ENCODE results near the gene MSMB. TPM values are rescaled to one million over a fixed set of nuclear protein-coding genes. Genes with fewer than 3 reads are reported as not detected.
"Not testable (repeated sequence)": the region's sequence is repeated elsewhere in the genome, so short reads cannot be mapped to it uniquely, and the experiment has no call there.

MSMB gene
- total RNA-seq, 1 experiment from 2014 or later: not detected

DNA sequence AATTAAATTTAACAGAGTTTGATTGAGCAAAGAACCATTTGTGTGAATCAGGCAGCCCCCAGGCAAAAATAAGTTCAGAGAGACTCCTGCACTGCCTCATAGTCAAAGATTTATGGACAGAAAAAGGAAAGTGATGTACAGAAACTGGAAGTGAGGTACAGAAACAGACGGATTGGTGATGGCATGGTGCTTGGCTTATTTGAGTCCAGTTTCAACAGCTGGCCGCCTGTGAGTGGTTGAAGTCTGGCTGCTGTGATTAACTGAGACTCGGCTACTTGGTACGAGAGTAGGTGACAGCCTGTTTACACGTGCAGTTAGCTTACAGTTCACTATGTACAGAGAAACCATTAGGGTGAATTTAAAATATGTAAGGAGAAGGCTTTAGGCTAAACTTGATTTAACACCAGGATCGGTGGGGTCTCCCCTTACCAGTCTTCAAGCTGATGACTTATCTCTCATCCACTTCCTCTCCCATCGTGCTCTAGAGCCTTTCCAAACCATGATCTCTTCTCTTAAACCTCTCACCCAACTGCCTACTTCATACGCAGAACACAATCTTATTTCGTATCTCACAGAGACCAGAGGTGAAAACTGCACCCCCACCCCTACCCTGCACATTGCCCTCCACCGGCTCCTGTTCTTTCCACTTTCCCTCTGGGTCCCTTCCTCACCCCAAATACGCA is 5.0 kb upstream of the MSMB start:
- H3K4me3 ChIP-seq: no peak overlapping the region
- H3K36me3 ChIP-seq: no peaks in the 10 kb centered on the region
- no peak for DNase-seq
- no peaks in the 10 kb centered on the region for H3K27me3 ChIP-seq
- no peaks in the 10 kb centered on the region for H3K9me3 ChIP-seq

DNA sequence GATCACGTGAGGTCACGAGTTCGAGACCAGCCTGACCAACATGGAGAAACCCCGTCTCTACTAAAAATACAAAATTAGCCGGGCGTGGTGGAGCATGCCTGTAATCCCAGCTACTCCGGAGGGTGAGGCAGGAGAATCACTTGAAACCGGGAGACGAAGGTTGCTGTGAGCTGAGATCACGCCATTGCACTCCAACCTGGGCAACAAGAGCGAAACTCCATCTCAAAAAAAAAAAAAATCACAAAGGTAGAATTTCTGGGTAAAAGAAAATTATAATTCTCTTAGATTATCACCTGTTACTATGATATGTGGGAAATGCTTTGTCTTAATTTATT is 3.4 kb upstream of the MSMB start:
- DNase-seq, H3K9me3 ChIP-seq, H3K4me3 ChIP-seq, H3K36me3 ChIP-seq, H3K27me3 ChIP-seq: not testable (repeated sequence)

GRCh38 chr10:46048152-46048551 is 2.1 kb upstream of the MSMB start:
- no peaks in the 10 kb centered on the region for H3K9me3 ChIP-seq

DNA sequence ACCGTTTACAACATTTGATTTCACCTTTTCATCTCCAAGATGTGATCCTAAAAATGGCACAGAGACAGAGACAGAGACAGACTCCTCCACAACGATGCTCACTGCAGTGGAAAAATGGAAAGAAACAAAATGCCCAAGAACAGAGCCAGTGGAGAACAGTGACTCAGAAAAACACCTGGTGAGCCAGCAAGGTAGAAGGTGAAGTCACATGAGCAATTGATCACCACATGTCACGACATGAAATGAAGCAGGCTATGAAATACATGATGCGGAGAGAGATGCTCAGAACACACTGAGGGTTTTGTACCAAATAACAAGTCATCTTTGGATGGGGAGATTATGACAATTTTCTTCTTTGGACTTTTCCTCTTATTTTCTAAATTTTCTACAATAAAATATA is 3.5 kb downstream of the MSMB start:
- Histone ChIP-seq H3K27me3 (no peaks in the 10 kb centered on the region), H3K4me3 (no peak overlapping the region), H3K36me3 (no peaks in the 10 kb centered on the region), H3K9me3 (no peaks in the 10 kb centered on the region)
- DNase-seq: no peak

More at GRCh38 chr10:46048152-46048551, 2.1 kb upstream of the MSMB start:
- DNase-seq: no peak
- Histone ChIP-seq H3K27me3 (no peaks in the 10 kb centered on the region), H3K4me3 (no peak overlapping the region), H3K36me3 (no peaks in the 10 kb centered on the region)

DNA sequence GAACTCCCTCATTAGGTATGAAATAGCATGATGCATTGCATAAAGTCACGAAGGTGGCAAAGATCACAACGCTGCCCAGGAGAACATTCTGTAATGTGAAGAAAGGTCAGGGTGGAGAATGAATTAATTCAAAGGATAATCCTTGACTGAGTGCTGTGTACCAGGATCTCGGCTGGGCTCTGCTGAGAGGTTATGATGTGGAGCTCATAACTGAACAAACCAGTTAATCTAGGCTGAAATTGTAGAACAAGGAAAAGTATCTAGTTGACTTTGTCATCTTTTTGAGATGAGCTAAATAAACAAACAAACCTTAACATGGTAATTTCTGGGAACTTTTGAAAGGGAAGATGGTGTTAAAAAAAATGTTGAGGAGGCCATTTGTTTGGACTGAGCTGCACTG is 6.1 kb downstream of the MSMB start:
- no peak for DNase-seq
- Histone ChIP-seq H3K9me3 (no peaks in the 10 kb centered on the region), H3K4me3 (no peak overlapping the region), H3K36me3 (no peaks in the 10 kb centered on the region), H3K27me3 (no peaks in the 10 kb centered on the region)

DNA sequence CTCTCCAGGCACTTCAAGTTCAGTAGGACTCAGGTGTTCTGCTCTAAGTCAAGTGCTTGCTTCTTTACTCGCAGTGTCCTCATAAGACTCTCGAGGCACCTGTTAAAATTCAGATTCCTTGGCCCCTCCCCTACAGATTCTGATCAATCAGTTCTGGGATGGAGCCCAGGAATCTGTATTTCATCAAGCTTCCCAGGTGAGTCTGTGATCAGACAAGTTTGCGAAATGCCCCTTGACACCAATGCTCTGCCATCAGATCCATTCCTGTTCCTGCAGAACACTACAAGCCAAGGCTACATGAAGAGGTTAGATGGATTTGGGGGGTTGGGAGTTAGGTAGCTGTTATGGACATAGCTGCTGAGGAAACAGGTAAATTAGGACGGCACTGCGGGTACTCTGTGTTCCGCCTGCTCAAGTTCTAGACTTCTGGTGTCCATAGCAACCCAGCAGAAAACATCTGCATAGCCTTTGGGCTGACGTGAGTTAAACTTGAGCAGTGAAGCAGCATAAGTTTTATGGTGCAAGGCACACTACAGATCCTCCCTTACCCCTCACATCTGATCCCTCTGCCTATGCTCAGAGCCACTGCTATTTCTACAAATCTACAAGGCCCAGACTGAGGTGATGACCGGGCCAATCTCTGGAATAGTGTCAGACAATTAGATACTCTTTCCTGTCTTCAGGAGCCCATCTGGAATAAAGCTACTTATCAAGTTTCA is 8.8 kb downstream of the MSMB start:
- no peaks in the 10 kb centered on the region for H3K9me3 ChIP-seq
- H3K4me3 ChIP-seq: no peak overlapping the region
- no peaks in the 10 kb centered on the region for H3K27me3 ChIP-seq
- no peak for DNase-seq
- no peaks in the 10 kb centered on the region for H3K36me3 ChIP-seq

GRCh38 chr10:46035923-46036849 is 9.9 kb downstream of the MSMB start:
- Histone ChIP-seq H3K27me3 (no peaks in the 10 kb centered on the region), H3K4me3 (no peak overlapping the region), H3K36me3 (no peaks in the 10 kb centered on the region), H3K9me3 (no peaks in the 10 kb centered on the region)
- DNase-seq: no peak

DNA sequence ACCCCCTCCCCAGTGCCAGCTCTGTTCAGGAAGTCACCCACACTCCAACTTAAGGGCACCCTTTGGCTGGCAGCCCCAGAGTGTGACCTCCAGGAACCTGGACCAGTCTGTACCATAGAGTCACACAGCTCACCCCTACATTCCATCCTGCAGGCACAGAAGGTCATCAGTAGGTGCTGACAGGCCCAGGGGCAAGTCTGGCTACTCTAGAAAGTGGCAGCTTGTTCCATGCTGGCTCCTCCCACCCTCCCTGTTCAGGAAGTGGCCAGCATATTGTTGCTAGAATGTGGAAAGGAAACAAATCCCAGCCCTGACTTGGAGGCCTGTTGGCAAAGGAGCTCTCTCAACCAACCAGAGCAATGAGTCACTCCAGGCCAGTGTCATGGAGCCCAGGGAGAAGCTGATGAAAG is 12.5 kb downstream of the MSMB start:
- no peaks in the 10 kb centered on the region for H3K9me3 ChIP-seq

GRCh38 chr10:46031648-46032532 is 14.2 kb downstream of the MSMB start:
- H3K4me3 ChIP-seq: no peak overlapping the region
- DNase-seq: no peak
- no peaks in the 10 kb centered on the region for H3K27me3 ChIP-seq
- H3K9me3 ChIP-seq: no peaks in the 10 kb centered on the region
- H3K36me3 ChIP-seq: peaks cover 13% of the 10 kb centered on the region

More for the DNA sequence above, 12.5 kb downstream of the MSMB start:
- Histone ChIP-seq H3K36me3 (peaks cover 4% of the 10 kb centered on the region; the same call in 1 of the 2 replicates), H3K27me3 (no peaks in the 10 kb centered on the region), H3K4me3 (no peak overlapping the region)
- peak; percentile 82 for DNase-seq

DNA sequence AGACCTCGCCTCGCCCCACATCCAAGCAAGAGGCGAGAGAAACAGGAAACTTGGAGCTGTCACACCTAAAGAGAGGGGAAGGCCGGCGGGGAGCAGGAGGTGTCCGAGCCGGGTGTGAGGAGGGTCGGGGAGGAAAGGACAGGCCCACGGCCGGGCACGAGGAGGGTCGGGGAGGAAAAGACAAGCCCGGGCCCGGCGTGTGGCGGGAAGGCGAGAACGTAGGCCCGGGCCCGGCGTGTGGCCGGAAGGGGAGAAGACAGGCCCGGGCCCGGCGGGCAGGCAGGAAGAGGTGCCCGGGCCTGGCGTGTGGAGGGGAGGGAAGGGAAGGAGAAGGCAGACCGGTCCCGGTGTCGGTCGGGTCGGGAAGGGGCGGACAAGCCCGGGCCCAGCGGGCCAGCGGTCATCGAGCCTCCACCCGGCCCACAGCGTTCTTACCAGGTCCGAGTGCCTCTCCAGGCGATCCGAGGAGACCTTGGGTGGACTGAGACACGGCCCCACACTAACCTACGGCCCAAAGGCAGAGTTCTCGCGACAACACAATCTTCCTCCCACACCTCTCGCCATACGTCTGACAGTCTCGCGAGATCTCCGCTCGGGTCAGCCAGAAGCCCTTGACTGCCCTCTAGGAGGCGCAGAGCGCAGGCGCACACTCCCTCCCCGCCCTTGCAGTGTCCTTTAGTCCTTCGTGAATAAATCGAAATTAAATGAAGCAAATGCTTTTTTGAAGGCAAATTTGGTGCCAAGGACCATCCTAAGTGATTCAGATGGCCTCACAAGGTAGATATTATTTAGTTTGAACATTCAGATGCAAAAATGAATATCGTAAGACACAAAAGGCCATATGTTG is 15.8 kb downstream of the MSMB start, which contains the start of gene NCOA4:
TSS of gene NCOA4 (minus strand) at position 533 of the 847 bp plus-strand sequence. CDS start 13,943 bp downstream, outside the sequence.
- Histone ChIP-seq H3K27me3 (no peaks in the 10 kb centered on the region), H3K4me3 (peak within 1 kb of the TSS; percentile 96), H3K9me3 (no peaks in the 10 kb centered on the region), H3K36me3 (peaks cover 24% of the 10 kb centered on the region)
- DNase-seq: peak; percentile 97

- Histone ChIP-seq H3K9me3 (no peaks in the 10 kb centered on the region), H3K27me3 (no peaks in the 10 kb centered on the region), H3K36me3 (peaks cover 24% of the 10 kb centered on the region), H3K4me3 (peak overlapping the region; percentile 96)
- no peak for DNase-seq
Observed at GRCh38 chr10:46029461-46030030, 16.5 kb downstream of the MSMB start.

GRCh38 chr10:46028584-46029460 is 17.2 kb downstream of the MSMB start:
- H3K4me3 ChIP-seq: peak overlapping the region; percentile 96
- DNase-seq: peak; percentile 33
- H3K36me3 ChIP-seq: peaks cover 24% of the 10 kb centered on the region
- no peaks in the 10 kb centered on the region for H3K27me3 ChIP-seq
- no peaks in the 10 kb centered on the region for H3K9me3 ChIP-seq

DNA sequence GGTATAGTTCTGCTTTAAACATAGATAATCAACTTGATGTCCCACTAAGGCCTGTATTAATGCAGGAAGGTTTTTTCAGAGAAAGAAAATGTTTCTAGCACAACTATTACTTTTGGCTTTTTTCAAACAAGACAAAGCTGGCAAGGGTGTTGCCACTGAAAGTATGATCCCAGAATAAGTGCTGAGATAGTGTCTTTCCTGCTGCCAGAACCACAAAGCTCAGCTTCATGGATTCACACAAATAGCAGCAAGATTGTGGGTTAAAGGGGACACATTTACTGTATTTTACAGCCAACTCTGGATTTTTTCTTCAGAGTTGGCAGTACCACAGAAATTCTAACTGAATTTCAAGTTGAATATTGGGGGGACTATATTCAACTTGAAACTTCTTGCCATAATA is 20.0 kb downstream of the MSMB start:
- Histone ChIP-seq H3K27me3 (no peaks in the 10 kb centered on the region), H3K36me3 (peaks cover 35% of the 10 kb centered on the region), H3K9me3 (no peaks in the 10 kb centered on the region), H3K4me3 (no peak overlapping the region)
- no peak for DNase-seq

DNA sequence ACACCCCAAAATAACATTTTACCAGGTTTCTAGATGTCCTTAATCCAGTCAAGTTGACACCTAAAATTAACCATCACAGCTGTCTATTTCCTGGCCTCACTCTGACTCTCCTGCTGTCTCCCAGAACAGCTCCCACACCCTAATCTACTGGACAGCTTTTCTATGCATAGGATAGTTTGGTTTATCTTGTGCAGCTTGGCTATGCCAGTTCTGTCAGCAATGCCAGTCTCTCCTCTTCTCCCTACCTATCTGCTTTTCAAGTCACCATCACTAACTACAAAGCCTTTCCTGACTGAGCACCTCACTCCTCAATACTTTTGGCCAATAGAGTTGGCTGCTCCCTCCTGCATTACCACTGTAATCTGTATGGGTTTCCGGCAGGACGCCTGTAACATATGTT is 20.7 kb downstream of the MSMB start:
- Histone ChIP-seq H3K4me3 (no peak overlapping the region), H3K27me3 (no peaks in the 10 kb centered on the region), H3K36me3 (peaks cover 38% of the 10 kb centered on the region), H3K9me3 (no peaks in the 10 kb centered on the region)
- DNase-seq: no peak

Measured in MG63 (cell line).